Measurements from ENCODE around the gene FBXO38.

The FBXO38 gene

GRCh38 chr5:148476302-148476701, 92.5 kb downstream of the FBXO38 start:
- TF ChIP-seq CTCF (IDR thresholded peaks at IDR 0.05; ENCODE audit: insufficient read depth, low read length, poor library complexity, severe bottlenecking), result no peak
- Histone ChIP-seq H3K36me3 (ENCODE audit: control insufficient read depth, insufficient read depth, low read length) (no peaks in the 10 kb centered on the region), H3K27me3 (replicated peaks; ENCODE audit: control insufficient read depth, insufficient read depth, low read length) (no peaks in the 10 kb centered on the region; the same call in 1 of the 2 replicates), H3K4me3 (replicated peaks; ENCODE audit: low read depth, low read length) (no peak overlapping the region)
- DNase-seq (ENCODE audit: extremely low read depth, insufficient read length), result no peak

DNA sequence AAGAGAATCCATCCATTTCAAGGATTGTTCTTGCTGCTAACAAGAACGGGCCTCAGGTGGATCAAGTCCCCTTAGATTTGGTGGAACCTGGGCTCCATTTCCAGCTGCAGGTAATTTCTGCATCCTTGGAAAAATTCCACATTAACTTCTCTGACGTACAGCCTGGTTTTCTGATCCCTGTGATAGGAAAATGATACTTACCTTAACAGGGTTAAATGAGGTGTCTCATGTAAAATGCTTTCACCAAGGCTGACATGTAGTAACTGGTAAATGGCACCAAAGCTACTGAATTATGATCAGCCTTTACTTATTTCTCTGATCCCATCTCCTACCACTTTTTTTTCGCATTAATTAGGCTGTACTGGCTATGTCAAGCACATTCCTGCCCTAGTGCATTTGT, 93.7 kb downstream of the FBXO38 start:
- no peak for DNase-seq (ENCODE audit: extremely low read depth, insufficient read length)
- Histone ChIP-seq H3K36me3 (ENCODE audit: control insufficient read depth, insufficient read depth, low read length) (no peaks in the 10 kb centered on the region), H3K27me3 (replicated peaks; ENCODE audit: control insufficient read depth, insufficient read depth, low read length) (no peaks in the 10 kb centered on the region; the same call in 1 of the 2 replicates), H3K4me3 (replicated peaks; ENCODE audit: low read depth, low read length) (no peak overlapping the region)
- no peak for TF ChIP-seq CTCF (IDR thresholded peaks at IDR 0.05; ENCODE audit: insufficient read depth, low read length, poor library complexity, severe bottlenecking)

DNA sequence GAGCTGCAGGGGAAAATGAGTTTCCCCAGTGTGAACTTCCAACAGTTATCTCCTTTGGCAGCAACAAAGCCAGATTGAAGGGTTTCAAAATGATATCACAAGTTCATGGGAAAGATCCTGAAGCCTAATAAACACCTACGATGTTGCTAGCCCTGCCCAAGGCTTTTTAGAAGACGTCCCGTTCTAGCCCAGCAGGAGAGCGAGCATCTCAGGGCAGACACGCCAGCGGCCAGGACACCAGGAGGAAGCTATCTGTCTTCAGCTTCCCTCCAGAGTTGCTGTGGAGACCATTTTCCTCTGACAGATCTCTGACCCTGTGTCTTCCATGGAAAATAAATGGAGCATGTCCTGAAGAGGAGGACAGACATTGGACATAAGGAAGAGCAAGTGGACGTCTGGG, 98.4 kb downstream of the FBXO38 start:
- no peak for DNase-seq (ENCODE audit: extremely low read depth, insufficient read length)
- TF ChIP-seq CTCF (IDR thresholded peaks at IDR 0.05; ENCODE audit: insufficient read depth, low read length, poor library complexity, severe bottlenecking), result no peak
- no peak overlapping the region for H3K4me3 ChIP-seq (replicated peaks; ENCODE audit: low read depth, low read length)
- no peaks in the 10 kb centered on the region; the same call in 1 of the 2 replicates for H3K27me3 ChIP-seq (replicated peaks; ENCODE audit: control insufficient read depth, insufficient read depth, low read length)
- no peaks in the 10 kb centered on the region for H3K36me3 ChIP-seq (ENCODE audit: control insufficient read depth, insufficient read depth, low read length)

DNA sequence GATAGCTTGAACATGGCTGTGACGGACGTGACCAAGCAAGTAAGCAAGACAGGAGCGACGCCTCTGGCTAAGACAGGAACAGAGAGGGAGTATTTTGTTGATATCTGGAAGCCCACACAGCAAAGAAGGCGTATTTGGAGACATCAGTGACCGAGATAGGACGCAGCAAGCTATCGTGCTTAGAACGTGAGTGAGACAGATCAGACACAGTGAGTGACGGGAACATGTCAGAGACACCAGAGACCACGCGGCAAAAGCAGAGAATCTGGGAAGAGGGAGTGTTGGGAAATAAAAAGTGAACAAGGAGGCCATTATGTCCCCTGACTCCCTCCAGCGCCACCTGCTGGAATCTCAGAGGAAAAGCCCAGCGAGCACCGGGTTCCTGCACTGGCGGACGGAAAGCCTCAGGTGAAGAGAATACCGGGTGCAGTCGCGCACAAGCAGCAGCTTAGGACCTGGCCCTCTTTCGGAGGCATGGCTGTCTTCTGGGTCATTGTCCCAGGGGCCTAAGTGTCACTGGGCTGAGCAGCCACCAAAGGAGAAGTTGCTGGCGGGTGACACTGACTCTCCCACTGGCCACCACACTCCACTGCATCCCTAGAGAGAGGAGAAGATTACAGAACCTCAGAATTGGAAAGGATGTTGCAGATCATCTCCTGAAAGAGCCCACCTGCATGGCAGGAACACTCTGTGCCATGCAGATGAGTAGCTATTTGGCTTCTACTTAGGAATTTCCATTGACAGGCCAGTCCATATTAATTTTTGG, 99.1 kb downstream of the FBXO38 start:
- Histone ChIP-seq H3K36me3 (ENCODE audit: control insufficient read depth, insufficient read depth, low read length) (no peaks in the 10 kb centered on the region), H3K27me3 (replicated peaks; ENCODE audit: control insufficient read depth, insufficient read depth, low read length) (no peaks in the 10 kb centered on the region; the same call in 1 of the 2 replicates), H3K4me3 (replicated peaks; ENCODE audit: low read depth, low read length) (no peak overlapping the region)
- TF ChIP-seq CTCF (IDR thresholded peaks at IDR 0.05; ENCODE audit: insufficient read depth, low read length, poor library complexity, severe bottlenecking), result peak; percentile 92
- DNase-seq (ENCODE audit: extremely low read depth, insufficient read length), result peak; percentile 25

GRCh38 chr5:148483750-148484149, 100.0 kb downstream of the FBXO38 start:
- H3K4me3 ChIP-seq (replicated peaks; ENCODE audit: low read depth, low read length), result no peak overlapping the region
- no peaks in the 10 kb centered on the region for H3K36me3 ChIP-seq (ENCODE audit: control insufficient read depth, insufficient read depth, low read length)
- TF ChIP-seq CTCF (IDR thresholded peaks at IDR 0.05; ENCODE audit: insufficient read depth, low read length, poor library complexity, severe bottlenecking), result no peak
- DNase-seq (ENCODE audit: extremely low read depth, insufficient read length), result no peak
- H3K27me3 ChIP-seq (replicated peaks; ENCODE audit: control insufficient read depth, insufficient read depth, low read length), result no peaks in the 10 kb centered on the region; the same call in 1 of the 2 replicates

All from GM06990 (cell line).